ENCODE results near the gene CTLA4.

The CTLA4 gene

GRCh38 chr2:203824057-203824456 is 43.5 kb upstream of the CTLA4 start:
- TF ChIP-seq CTCF (IDR thresholded peaks at IDR 0.05; ENCODE audit: borderline replicate concordance, control extremely low read depth, extremely low read depth, insufficient read depth, missing control alignments), result no peak
- DNase-seq (ENCODE audit: low spot score), result no peak
- in situ Hi-C loops (cut with MboI; ENCODE audit: low sequenced_read_pairs, unreplicated experiment), result loop anchor here (25.0 kb wide), 1 partner anchor 587 kb away; the partner anchor contains the start of gene CYP20A1

GRCh38 chr2:203824603-203825002 is 43.0 kb upstream of the CTLA4 start:
- DNase-seq (ENCODE audit: low spot score), result no peak
- TF ChIP-seq CTCF (IDR thresholded peaks at IDR 0.05; ENCODE audit: borderline replicate concordance, control extremely low read depth, extremely low read depth, insufficient read depth, missing control alignments), result no peak
- in situ Hi-C loops (cut with MboI; ENCODE audit: low sequenced_read_pairs, unreplicated experiment), result loop anchor here (25.0 kb wide), 1 partner anchor 587 kb away; the partner anchor contains the start of gene CYP20A1

GRCh38 chr2:203826704-203827103 is 40.9 kb upstream of the CTLA4 start:
- TF ChIP-seq CTCF (IDR thresholded peaks at IDR 0.05; ENCODE audit: borderline replicate concordance, control extremely low read depth, extremely low read depth, insufficient read depth, missing control alignments), result no peak
- in situ Hi-C loops (cut with MboI; ENCODE audit: low sequenced_read_pairs, unreplicated experiment), result no loop called here
- DNase-seq (ENCODE audit: low spot score), result no peak

- no peak for TF ChIP-seq CTCF (IDR thresholded peaks at IDR 0.05; ENCODE audit: borderline replicate concordance, control extremely low read depth, extremely low read depth, insufficient read depth, missing control alignments)
- DNase-seq (ENCODE audit: low spot score), result no peak
- in situ Hi-C loops (cut with MboI; ENCODE audit: low sequenced_read_pairs, unreplicated experiment), result no loop called here
Measured at GRCh38 chr2:203830304-203831055, 37.1 kb upstream of the CTLA4 start.

GRCh38 chr2:203835420-203835819 is 32.2 kb upstream of the CTLA4 start:
- TF ChIP-seq CTCF (IDR thresholded peaks at IDR 0.05; ENCODE audit: borderline replicate concordance, control extremely low read depth, extremely low read depth, insufficient read depth, missing control alignments), result no peak
- DNase-seq (ENCODE audit: low spot score), result no peak
- in situ Hi-C loops (cut with MboI; ENCODE audit: low sequenced_read_pairs, unreplicated experiment), result no loop called here

GRCh38 chr2:203835892-203836800 is 31.4 kb upstream of the CTLA4 start:
- DNase-seq (ENCODE audit: low spot score), result no peak
- in situ Hi-C loops (cut with MboI; ENCODE audit: low sequenced_read_pairs, unreplicated experiment), result no loop called here
- no peak for TF ChIP-seq CTCF (IDR thresholded peaks at IDR 0.05; ENCODE audit: borderline replicate concordance, control extremely low read depth, extremely low read depth, insufficient read depth, missing control alignments)
